GM11168 (cell line): ENCODE results near the gene OSGEP.

ENCODE experiments used
- in situ Hi-C: fragments of 300-500 bp; cut with MboI; formaldehyde crosslinking; loops from one replicate; pipeline ENCODE4 v1.12.0; 2022; ENCODE audit warnings: low sequenced_read_pairs; ENCODE audit not compliant: unreplicated experiment

OSGEP gene

DNA sequence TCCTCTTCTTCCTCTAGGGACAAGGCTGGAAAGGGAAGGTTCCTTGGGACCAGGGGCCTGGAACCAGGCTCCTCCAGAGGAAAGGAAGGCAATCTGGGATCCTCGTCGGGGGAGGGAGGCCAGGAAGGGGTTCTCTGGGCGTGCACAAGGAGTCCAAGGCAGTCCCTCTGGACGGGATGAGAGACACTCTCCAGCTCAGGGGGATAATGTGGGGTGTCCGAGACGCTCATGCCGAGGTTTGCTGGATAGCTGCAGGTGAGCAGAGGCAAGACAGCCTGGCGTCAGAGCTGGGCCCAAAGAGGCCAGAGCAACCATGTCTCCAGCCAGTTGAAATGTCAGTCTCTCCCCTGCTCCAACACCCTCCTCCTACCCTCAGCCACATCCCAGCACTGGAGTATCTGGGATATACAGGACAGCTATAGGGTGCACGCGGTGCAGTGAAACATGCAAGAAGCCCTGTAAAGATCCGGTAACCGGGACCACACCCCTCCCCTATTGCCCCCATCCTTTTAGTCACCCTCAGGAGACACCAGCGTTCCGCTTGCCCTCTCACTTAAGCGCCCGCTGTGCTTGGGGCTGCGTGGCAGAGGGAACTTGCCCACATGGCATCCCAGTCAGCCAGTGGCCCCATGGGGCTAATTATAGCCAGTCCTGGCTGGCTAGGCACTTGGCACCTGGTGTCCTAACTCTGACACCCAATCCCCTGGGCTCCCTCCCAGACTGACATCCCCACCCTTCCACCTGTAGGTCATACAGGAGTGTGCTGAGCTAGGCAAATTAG is 18.8 kb downstream of the OSGEP start, which contains the start of gene KLHL33:
TSS of gene KLHL33 (minus strand) at position 585 of the 781 bp plus-strand sequence. CDS start at position 230, 355 bp downstream.
- in situ Hi-C loops, result no loop called here

DNA sequence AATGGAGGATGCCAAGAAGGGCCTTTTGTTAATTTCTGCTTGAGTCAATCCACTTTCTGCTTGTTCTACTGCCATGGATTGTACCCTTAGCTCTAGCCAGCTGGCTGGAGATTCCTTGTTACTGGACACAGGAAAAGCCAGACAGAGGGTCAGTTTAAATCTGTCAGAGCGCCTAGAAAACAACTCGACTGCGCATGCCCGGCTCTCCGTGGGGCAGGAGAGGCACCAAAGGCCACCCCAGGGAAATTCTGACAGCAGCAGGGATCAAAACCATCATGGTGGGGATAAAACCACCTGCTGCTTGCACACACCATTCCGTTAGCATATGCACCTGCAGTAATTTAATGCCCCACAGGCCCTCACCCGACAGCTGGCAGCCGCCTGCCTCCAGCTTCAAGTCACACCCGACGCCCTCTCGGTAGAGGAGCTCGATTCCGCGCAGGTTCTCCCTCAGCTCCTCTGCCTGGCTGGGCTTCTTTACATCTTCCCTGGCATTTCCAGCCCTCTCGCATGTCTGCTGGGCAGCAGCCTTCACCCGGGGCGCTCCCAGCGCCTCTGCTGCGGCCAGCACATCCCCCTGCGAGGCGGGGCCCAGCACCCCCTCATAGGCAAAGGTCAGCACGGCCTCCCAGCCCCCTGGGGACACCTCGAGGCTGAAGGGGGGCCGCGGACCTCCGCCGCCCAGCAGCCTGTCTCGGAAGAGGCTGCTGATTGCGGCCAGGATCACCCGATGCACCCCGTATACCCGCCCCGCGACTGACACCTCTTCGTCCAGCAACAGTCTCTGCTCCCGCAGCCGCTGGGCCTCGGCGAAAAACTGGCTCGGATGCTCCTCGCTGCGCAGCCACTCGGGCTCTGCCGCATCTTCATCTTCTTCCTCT is 19.7 kb downstream of the OSGEP start:
- in situ Hi-C loops, result no loop called here

DNA sequence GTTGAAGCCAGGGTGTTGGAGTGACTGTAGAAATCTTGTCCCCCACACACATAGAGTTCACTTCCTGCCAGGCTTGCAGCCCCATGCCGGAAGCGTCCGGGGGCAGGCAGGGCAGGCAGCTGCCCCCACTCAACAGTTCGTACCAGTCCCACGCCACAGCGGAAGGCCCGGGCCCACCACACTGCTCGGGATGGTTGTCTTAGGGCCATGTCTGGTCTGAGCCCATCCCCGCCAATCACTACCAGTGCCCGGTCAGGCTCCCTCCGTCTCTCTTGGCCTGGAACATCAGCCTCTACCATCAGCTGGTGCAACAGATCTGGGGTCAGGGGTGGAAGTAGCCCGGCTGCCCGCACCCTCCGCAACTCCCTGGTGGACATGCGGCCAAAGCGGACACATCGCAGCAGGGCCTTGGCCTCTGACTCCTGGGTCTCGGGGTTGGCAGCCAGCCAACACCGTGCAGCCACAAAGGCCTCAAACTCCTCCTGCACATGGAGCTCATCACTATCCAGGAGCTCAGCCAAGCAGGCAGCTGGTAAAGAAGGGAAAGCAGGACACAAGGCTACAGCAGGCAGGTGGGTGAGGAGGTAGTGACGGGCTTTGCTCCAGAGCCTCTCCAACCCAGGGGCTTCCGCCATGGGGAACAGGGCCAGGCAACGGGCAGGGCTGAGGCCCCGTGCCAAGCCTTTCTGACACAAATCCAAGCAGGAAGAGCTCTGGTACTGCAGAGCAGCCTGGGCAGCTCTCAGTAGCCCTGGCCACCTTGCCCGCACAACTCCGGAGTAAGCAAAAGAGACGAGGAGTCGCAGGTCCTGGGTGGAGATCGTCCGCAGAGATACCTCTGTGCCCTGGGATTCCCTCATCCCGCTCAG is 24.6 kb downstream of the OSGEP start:
- in situ Hi-C loops, result no loop called here

DNA sequence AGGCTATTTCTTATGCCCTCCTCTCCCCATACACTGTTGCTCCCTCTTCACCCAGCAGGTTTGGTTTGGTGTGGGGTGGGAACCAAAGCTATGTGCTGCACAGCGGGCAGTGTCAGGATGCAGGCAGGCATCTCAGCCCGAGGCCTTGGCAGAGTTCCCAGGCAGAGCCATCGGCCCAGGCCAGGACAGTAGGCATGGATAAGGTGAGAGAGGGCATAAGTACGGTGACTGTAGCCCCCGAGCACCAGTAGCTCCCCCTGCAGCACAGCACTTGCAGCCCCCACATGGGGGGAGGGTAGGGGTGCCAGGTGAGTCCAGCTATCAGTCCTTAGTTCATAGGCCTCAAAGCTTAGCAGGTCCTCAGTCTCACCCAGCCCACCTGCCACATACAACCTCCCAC is 25.8 kb downstream of the OSGEP start:
- in situ Hi-C loops, result no loop called here

DNA sequence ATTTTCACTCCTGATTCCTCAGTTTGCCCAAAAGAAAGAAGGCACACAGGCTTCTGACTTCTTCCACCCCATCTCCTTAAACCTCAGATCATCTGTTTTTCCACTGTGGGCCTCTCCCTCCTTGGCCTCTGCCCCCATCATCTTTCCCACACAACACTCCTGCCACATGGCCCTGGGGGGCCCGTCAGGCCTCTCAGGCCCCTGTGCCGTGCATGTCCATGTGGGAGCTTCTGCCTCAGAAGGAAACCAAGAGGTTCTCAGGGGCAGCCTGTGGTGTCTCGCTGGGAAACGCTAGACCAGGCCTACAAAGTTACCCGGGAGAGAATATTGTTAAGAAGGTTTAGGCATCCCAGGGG is 26.6 kb downstream of the OSGEP start:
- in situ Hi-C loops, result no loop called here

DNA sequence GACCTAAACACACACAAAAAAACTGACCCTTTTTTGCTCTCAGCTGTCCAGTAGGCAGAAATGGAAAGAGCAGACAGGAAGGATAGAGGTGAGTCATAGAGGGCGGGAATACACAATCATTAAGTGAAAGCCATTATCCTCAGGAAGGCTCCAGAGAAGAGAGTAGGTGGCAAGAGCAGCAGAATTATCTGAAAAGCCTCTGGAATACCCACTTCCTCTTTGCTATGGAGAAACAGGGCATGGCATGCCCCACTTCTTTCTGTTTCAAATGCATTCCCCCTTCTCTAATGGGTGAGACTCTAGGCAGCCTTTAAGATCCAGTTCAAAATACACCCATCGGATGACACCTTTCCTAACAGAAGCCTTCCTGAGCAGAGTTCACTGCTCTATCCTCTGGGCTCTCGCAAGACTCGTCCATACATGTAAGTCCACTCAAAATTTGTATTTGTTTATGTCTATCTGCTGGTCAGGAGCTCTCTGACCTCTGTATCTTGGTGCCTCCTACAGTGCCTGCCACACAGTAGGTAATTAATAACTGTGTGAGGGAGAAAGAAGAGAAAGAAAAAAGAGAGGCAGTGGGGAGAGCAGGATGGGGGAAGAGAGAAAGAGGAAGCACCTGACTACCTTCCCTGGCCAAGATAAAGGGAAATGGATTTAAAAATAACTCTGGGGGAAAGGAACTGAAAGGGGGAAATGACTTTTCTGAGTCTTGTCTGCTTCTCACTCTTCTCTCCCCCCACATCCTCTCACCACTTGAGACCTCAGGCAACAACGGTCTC is 27.2 kb downstream of the OSGEP start:
- in situ Hi-C loops, result no loop called here

DNA sequence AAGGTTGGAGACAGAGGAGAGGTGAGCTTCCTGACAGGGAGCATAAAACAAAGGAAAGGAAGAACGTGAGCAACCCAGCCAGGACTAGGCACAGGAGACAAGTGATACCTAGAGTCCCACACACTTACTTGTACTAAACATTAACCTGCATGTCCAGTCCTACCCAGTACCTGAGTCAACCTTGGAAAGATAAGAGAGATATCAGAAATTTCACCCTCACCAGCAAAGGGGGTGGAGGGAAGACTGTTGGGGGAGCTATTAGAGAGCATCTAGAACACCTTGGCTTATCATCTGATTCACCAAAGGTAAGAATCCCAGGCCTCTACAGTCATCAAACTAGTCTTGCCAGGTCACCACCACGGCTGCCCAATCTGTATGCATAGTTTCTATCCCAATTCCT is 29.8 kb downstream of the OSGEP start:
- in situ Hi-C loops, result no loop called here

DNA sequence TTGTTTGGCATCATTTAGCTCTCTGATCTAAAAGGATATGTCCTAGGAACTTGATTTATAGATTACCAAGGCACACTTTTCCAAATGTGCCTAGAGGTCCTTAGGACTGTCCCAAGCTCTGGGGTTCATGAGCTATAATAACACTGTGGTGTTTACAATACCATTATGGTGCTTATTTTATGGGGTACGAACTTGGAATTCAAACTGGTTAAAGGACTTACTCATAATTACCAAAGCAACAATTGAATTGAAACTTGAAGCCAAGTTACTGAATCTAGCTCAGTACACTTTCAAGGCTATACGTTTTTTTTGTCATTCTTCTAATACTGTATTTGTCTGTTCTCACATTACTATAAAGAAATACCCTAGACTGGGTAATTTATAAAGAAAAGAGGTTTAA is 31.7 kb downstream of the OSGEP start:
- in situ Hi-C loops, result no loop called here

DNA sequence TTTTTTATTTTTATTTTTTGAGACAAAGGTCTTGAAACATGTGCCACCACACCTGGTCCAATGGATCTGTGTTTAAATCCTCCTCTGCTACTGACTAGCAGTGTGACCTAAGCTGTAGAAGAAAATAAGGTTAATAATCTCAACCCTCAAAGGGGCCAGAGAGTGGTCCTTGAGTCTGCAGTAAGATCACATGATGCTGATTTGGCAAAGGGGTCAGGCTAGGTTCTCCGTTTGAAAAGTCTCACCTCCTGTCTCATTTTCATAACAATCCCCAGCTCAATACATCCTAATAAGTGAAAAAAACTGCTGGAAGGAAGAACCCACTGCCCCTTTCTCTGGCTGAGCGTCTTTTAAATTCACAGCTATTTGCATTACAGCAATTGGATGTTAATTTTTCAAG is 33.3 kb downstream of the OSGEP start:
- in situ Hi-C loops, result no loop called here

DNA sequence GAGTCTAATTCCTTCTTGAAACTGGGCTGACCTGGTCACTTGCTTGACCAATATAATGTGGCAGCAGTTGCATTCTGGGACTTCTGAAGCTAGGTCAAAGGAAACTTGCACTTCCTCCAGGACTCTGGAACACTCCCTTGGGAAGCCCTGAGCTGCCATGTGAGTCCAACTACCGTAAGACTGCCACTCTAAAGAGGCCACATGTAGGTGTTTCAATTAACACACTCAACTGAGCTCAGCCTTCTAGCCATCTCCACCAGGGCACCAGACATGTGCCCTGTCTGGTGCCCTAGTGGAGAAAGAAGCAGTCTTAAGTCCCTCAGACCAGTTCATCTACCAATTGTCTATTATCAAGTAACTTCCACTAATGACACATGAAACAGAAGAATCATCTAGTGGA is 35.2 kb downstream of the OSGEP start:
- in situ Hi-C loops, result no loop called here

DNA sequence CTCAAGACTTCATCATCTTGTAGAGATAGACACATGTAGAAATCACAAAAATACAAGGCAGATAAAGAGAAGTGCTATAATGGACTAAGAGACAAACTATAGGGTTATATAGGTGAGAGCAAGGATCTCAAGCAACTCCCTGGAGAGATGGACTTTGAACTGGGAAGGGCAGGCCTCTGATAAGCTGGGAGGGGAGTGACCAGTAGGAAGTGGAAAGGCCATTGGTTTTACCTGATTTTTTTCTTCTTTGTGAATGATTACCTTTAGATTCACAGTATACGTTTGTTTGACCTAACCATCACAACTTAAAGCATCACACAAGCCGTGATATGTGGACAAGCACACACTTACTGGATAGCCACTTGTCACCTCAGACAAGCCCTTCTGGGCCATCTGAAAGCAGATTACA is 36.1 kb downstream of the OSGEP start:
- in situ Hi-C loops, result no loop called here

DNA sequence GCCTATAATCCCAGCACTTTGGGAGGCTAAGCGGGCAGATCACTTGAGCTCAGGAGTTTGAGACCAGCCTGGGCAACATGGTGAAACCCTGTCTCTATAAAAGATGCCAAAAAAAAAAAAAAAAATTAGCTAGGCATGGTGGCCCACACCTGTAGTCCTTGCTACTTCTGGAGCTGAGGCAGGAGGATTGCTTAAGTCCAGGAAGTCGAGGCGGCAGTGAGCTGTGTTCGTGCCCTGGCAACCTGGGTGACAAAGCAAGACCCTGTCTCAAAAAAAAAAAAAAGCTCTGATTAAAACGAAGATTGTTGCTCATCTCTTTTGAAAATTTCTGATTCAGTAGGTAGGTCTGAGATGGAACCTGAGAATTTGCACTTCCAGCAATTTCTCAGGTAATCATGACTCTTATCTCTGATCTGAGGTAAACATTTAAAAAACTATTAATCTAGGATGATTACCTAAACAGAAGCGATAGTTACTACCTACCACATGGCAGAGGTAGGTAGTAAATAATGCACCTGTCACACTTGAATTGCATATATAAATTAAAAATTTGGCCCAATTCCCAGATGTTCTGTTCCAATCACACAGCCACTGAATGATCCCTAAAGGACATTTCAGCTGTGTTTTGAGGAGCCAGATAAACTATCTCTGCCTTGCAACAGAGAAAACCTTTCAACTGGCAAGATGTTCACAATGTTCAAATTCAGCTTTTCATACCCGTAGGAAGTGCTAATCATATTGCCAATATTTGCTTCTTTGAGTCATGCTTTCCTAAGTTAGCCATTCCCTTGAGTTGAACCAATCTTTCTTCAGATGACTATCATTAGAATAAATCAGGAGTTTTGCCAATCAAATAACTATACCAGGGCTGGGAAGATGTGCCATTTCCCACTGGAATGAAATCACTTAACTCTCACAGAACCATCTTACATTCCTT is 37.1 kb downstream of the OSGEP start:
- in situ Hi-C loops, result no loop called here

DNA sequence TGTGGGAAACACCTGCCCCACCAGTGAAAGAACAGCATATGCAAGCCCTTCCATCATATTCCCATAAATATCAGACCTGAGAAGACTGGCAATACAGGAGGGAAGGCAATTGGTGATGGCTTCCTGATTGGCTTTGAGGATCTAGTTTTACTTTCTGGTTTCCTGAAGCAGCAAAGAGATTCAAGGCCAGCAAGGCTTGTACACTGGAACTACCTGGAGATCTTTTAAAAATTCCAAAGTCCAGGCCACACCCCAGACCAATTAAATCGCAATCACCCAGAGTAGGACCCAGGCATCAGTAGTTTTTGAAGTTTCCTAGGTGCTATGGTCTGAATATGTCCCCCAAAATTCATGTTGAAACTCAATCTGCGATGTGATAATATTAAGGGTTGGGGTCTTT is 38.4 kb downstream of the OSGEP start:
- in situ Hi-C loops, result no loop called here

DNA sequence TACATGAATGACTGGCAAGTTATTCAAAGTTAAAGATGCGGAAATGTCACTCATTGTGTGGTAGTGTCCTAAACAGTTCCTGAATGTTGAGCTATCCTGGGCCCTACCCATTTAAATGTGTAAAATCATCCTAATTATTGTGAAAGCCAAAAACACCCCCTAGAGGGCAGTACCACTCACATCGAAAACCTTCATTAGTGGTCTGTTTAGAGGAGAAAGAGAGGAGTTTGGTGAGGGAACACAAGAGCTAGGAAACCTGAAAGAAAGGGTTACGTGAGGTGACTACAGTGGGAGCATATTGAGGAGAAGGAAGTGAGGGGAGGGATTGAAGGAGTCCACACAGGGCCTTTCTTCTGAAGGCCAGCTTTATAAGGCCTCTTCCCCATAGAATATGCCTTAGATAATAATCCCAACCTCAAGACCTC is 38.8 kb downstream of the OSGEP start:
- in situ Hi-C loops, result no loop called here

DNA sequence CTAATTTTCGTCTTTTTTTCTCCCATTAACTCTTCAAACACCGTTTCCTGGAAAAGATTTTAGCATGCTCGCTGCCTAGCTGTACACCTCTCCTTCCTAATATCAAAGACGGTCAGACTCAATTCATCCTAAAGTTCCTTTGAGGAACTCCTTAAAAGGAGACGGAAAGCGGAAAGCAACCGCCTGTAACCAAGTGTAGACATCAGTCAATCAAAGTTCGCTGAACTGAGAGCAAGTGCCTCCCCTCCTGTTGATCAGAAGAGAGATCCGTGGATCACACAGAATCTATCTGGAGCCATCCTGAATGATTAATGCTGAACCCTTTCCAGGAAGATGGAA is 40.9 kb downstream of the OSGEP start:
- in situ Hi-C loops, result no loop called here

DNA sequence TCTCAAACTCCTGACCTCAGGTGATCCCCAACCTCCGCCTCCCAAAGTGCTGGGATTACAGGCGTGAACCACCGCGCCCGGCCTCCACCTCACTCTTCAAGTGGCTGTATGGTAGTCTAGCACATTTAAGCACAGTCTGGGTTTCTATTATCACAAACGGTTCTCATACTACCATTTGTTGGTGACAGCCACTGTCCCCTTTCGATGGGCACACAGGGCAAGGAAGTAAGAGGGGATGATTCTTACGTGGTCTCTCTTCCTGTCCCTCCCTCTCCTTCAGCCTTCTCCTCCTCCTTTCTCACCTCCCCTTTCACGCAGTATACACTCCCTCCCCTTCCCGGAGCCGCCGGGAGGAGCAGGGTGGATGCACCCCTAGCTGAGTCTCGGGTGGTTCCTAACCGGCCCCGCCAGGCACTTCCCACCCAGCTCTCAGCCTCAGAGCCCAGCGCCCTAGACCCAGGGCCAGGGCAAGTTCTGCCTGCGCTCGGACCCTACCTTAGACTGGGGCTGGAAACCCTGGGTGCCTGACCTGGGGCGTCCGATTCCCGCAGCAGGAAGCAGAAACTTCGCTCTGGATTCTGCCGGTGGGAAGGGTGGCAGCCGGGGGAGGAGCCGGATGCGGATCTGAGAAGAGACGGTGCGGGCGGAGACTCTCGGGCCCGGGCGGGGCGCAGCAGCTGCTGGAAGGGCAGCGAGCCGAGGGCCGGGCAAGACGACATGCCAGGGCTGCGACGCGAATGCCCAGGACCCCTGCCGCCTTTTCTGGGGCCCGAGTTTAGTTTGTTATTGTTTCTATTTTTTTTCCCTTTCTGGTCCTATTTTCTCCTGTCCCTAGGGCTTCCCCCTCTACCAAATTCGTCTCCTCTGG is 41.5 kb downstream of the OSGEP start, which contains the start of gene TEP1:
TSS of gene TEP1 (minus strand) at position 626 of the 868 bp plus-strand sequence. CDS start 5,062 bp downstream, outside the sequence.
- in situ Hi-C loops, result no loop called here

DNA sequence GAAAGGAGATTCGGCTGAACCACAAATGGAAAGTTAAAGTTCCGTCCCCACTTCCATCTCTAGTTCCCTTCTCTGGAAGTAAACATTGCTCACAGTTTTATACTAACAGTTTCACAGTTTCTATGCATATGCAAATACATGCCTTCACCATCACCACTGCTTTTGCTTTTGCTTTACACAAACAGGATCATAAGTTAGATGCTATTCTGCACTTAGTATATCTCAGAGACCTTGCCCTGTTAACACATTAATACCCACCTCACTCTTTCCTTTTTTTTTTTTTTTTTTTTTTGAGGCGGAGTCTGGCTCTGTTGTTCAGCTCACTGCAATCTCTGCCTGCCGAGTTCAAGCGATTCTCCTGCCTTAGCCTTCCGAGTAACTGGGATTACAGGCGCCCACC is 42.2 kb downstream of the OSGEP start:
- in situ Hi-C loops, result no loop called here

DNA sequence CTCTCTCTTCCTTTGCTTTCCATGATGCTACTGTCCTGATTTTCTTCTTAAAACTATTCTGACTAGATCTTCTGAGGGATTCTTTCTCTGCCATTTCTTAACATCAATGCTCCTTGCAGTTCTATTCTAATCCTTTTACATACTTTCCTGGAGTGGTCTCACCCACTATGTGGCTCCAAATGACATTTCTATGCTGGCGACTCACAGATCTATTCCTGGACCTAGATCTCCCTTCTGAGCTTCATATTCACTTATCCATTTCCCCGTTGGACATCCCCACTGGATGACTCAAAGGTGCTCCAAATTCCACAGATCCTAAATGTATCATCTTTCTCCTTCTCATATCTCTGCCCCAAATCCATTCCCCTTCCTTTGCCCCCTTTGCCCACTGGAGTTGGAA is 45.4 kb downstream of the OSGEP start:
- in situ Hi-C loops, result no loop called here
